Activated T-cell treated with anti-CD3 and anti-CD28 coated beads, Interleukin-2, amount 50 U/mL, for 24 hours (primary cell): ENCODE data around the gene TLR2.
A peak's percentile ranks its signal among the peaks of the same experiment; 100 is the strongest.

Experiments
- DNase-seq: peaks from one replicate; pipeline ENCODE4 v3.0.0-alpha.2; 2020
- H3K27ac Mint-ChIP-seq: 2 replicates; pipeline ENCODE4 v1.8.0; 2020; ENCODE audit warnings: mild to moderate bottlenecking, mixed read lengths
- H3K27me3 Mint-ChIP-seq: 2 replicates; pipeline ENCODE4 v1.8.0; 2020; ENCODE audit warnings: mixed read lengths
- H3K36me3 Mint-ChIP-seq: 2 replicates; pipeline ENCODE4 v1.8.0; 2020; ENCODE audit warnings: low read depth, mixed read lengths
- H3K4me1 Mint-ChIP-seq: 2 replicates; pipeline ENCODE4 v1.8.0; 2020; ENCODE audit warnings: low read depth, mixed read lengths
- H3K4me3 Mint-ChIP-seq: 2 replicates; pipeline ENCODE4 v1.8.0; 2020; ENCODE audit warnings: mild to moderate bottlenecking, moderate library complexity, mixed read lengths
- H3K9me3 Mint-ChIP-seq: 2 replicates; pipeline ENCODE4 v1.8.0; 2020; ENCODE audit warnings: mixed read lengths

TLR2 gene

GRCh38 chr4:153679486-153679885 lies 4.6 kb upstream of the TLR2 start:
- Mint-ChIP-seq H3K27me3 (peaks cover 37% of the 10 kb centered on the region), H3K27ac (no peak overlapping the region), H3K4me3 (no peak overlapping the region), H3K36me3 (no peaks in the 10 kb centered on the region), H3K4me1 (peaks cover 7% of the 10 kb centered on the region), H3K9me3 (peaks cover 5% of the 10 kb centered on the region)
- no peak for DNase-seq

- no peak for DNase-seq
- peaks cover 37% of the 10 kb centered on the region for H3K27me3 Mint-ChIP-seq
- peaks cover 10% of the 10 kb centered on the region for H3K36me3 Mint-ChIP-seq
- peak overlapping the region; percentile 56 for H3K4me3 Mint-ChIP-seq
- H3K27ac Mint-ChIP-seq = no peak overlapping the region
- H3K4me1 Mint-ChIP-seq = peaks cover 13% of the 10 kb centered on the region
- H3K9me3 Mint-ChIP-seq = peaks cover 15% of the 10 kb centered on the region
These were observed 308 bp upstream of the TLR2 start for GRCh38 chr4:153683763-153684181.

- Mint-ChIP-seq H3K27me3 (peaks cover 35% of the 10 kb centered on the region), H3K9me3 (peaks cover 26% of the 10 kb centered on the region), H3K27ac (no peak overlapping the region), H3K4me3 (peak overlapping the region; percentile 73), H3K4me1 (peaks cover 13% of the 10 kb centered on the region), H3K36me3 (peaks cover 19% of the 10 kb centered on the region)
- DNase-seq = no peak
These were observed 891 bp downstream of the TLR2 start for GRCh38 chr4:153684971-153685371.

GRCh38 chr4:153704522-153704921 lies 20.4 kb downstream of the TLR2 start:
- DNase-seq = no peak
- H3K9me3 Mint-ChIP-seq = no peaks in the 10 kb centered on the region
- peaks cover under 1% of the 10 kb centered on the region for H3K27me3 Mint-ChIP-seq
- H3K4me3 Mint-ChIP-seq = no peak overlapping the region
- no peak overlapping the region for H3K27ac Mint-ChIP-seq
- H3K4me1 Mint-ChIP-seq = peaks cover 10% of the 10 kb centered on the region
- no peaks in the 10 kb centered on the region for H3K36me3 Mint-ChIP-seq

GRCh38 chr4:153705743-153706468 lies 21.8 kb downstream of the TLR2 start:
- Mint-ChIP-seq H3K27ac (no peak overlapping the region), H3K27me3 (no peaks in the 10 kb centered on the region), H3K9me3 (no peaks in the 10 kb centered on the region), H3K4me1 (peaks cover 12% of the 10 kb centered on the region), H3K4me3 (no peak overlapping the region), H3K36me3 (no peaks in the 10 kb centered on the region)
- DNase-seq = no peak

- peaks cover 12% of the 10 kb centered on the region for H3K4me1 Mint-ChIP-seq
- H3K9me3 Mint-ChIP-seq = no peaks in the 10 kb centered on the region
- DNase-seq = no peak
- H3K4me3 Mint-ChIP-seq = no peak overlapping the region
- H3K27ac Mint-ChIP-seq = no peak overlapping the region
- H3K36me3 Mint-ChIP-seq = no peaks in the 10 kb centered on the region
- H3K27me3 Mint-ChIP-seq = no peaks in the 10 kb centered on the region
These were observed 22.4 kb downstream of the TLR2 start for GRCh38 chr4:153706519-153706918.

- DNase-seq = no peak
- H3K4me1 Mint-ChIP-seq = peaks cover 22% of the 10 kb centered on the region
- no peak overlapping the region for H3K27ac Mint-ChIP-seq
- H3K4me3 Mint-ChIP-seq = no peak overlapping the region
- H3K9me3 Mint-ChIP-seq = no peaks in the 10 kb centered on the region
- peaks cover 7% of the 10 kb centered on the region for H3K27me3 Mint-ChIP-seq
- H3K36me3 Mint-ChIP-seq = no peaks in the 10 kb centered on the region
These were observed 26.6 kb downstream of the TLR2 start for GRCh38 chr4:153710681-153711080.

- H3K27ac Mint-ChIP-seq = no peak overlapping the region
- peaks cover 12% of the 10 kb centered on the region for H3K4me1 Mint-ChIP-seq
- peaks cover 2% of the 10 kb centered on the region for H3K36me3 Mint-ChIP-seq
- peaks cover 10% of the 10 kb centered on the region for H3K27me3 Mint-ChIP-seq
- H3K4me3 Mint-ChIP-seq = no peak overlapping the region
- no peak for DNase-seq
- peaks cover 5% of the 10 kb centered on the region for H3K9me3 Mint-ChIP-seq
These were observed 30.0 kb downstream of the TLR2 start for GRCh38 chr4:153713866-153714646.

- H3K36me3 Mint-ChIP-seq = peaks cover 2% of the 10 kb centered on the region
- no peak overlapping the region for H3K4me3 Mint-ChIP-seq
- H3K27ac Mint-ChIP-seq = no peak overlapping the region
- DNase-seq = no peak
- peaks cover 3% of the 10 kb centered on the region for H3K27me3 Mint-ChIP-seq
- peaks cover 5% of the 10 kb centered on the region for H3K9me3 Mint-ChIP-seq
- no peaks in the 10 kb centered on the region for H3K4me1 Mint-ChIP-seq
These were observed 38.0 kb downstream of the TLR2 start for GRCh38 chr4:153722036-153722435.

- Mint-ChIP-seq H3K36me3 (no peaks in the 10 kb centered on the region), H3K4me1 (no peaks in the 10 kb centered on the region), H3K27me3 (no peaks in the 10 kb centered on the region), H3K9me3 (no peaks in the 10 kb centered on the region), H3K4me3 (no peak overlapping the region), H3K27ac (no peak overlapping the region)
- no peak for DNase-seq
These were observed 40.5 kb downstream of the TLR2 start for GRCh38 chr4:153724606-153725005.

GRCh38 chr4:153725136-153725830 lies 41.2 kb downstream of the TLR2 start:
- DNase-seq = no peak
- no peak overlapping the region for H3K27ac Mint-ChIP-seq
- no peaks in the 10 kb centered on the region for H3K9me3 Mint-ChIP-seq
- no peaks in the 10 kb centered on the region for H3K27me3 Mint-ChIP-seq
- no peak overlapping the region for H3K4me3 Mint-ChIP-seq
- no peaks in the 10 kb centered on the region for H3K4me1 Mint-ChIP-seq
- no peaks in the 10 kb centered on the region for H3K36me3 Mint-ChIP-seq

GRCh38 chr4:153725831-153726154 lies 41.7 kb downstream of the TLR2 start:
- no peaks in the 10 kb centered on the region for H3K27me3 Mint-ChIP-seq
- no peak overlapping the region for H3K27ac Mint-ChIP-seq
- no peak for DNase-seq
- H3K36me3 Mint-ChIP-seq = no peaks in the 10 kb centered on the region
- H3K4me3 Mint-ChIP-seq = no peak overlapping the region
- H3K9me3 Mint-ChIP-seq = no peaks in the 10 kb centered on the region
- no peaks in the 10 kb centered on the region for H3K4me1 Mint-ChIP-seq

- H3K36me3 Mint-ChIP-seq = no peaks in the 10 kb centered on the region
These were observed 44.1 kb downstream of the TLR2 start for GRCh38 chr4:153728151-153728550.

GRCh38 chr4:153728660-153729059 lies 44.6 kb downstream of the TLR2 start:
- H3K36me3 Mint-ChIP-seq = no peaks in the 10 kb centered on the region
- no peak overlapping the region for H3K27ac Mint-ChIP-seq
- H3K27me3 Mint-ChIP-seq = peaks cover 3% of the 10 kb centered on the region
- H3K9me3 Mint-ChIP-seq = no peaks in the 10 kb centered on the region
- DNase-seq = no peak
- no peak overlapping the region for H3K4me3 Mint-ChIP-seq
- H3K4me1 Mint-ChIP-seq = peaks cover 8% of the 10 kb centered on the region

More at GRCh38 chr4:153728151-153728550, 44.1 kb downstream of the TLR2 start:
- no peak for DNase-seq
- Mint-ChIP-seq H3K4me1 (peaks cover 5% of the 10 kb centered on the region), H3K27me3 (peaks cover 3% of the 10 kb centered on the region), H3K9me3 (no peaks in the 10 kb centered on the region), H3K4me3 (no peak overlapping the region), H3K27ac (no peak overlapping the region)

GRCh38 chr4:153729895-153730294 lies 45.8 kb downstream of the TLR2 start:
- Mint-ChIP-seq H3K27ac (no peak overlapping the region), H3K27me3 (peaks cover 3% of the 10 kb centered on the region), H3K4me1 (peaks cover 12% of the 10 kb centered on the region), H3K9me3 (no peaks in the 10 kb centered on the region), H3K4me3 (no peak overlapping the region), H3K36me3 (no peaks in the 10 kb centered on the region)
- DNase-seq = no peak
